ENCODE data around the gene INO80D. TPM values are rescaled to one million over a fixed set of nuclear protein-coding genes. Genes with fewer than 3 reads are reported as not detected.

INO80D gene
- total and polyA plus RNA-seq, 2 of the 13 experiments (the other 11 are each of a cell fraction or from before 2014, with no cell fraction given), result 7.6 to 7.9 TPM

GRCh38 chr2:206077879-206078278 lies 8.1 kb downstream of the INO80D start (continued):
- TF ChIP-seq, protein P1, sequence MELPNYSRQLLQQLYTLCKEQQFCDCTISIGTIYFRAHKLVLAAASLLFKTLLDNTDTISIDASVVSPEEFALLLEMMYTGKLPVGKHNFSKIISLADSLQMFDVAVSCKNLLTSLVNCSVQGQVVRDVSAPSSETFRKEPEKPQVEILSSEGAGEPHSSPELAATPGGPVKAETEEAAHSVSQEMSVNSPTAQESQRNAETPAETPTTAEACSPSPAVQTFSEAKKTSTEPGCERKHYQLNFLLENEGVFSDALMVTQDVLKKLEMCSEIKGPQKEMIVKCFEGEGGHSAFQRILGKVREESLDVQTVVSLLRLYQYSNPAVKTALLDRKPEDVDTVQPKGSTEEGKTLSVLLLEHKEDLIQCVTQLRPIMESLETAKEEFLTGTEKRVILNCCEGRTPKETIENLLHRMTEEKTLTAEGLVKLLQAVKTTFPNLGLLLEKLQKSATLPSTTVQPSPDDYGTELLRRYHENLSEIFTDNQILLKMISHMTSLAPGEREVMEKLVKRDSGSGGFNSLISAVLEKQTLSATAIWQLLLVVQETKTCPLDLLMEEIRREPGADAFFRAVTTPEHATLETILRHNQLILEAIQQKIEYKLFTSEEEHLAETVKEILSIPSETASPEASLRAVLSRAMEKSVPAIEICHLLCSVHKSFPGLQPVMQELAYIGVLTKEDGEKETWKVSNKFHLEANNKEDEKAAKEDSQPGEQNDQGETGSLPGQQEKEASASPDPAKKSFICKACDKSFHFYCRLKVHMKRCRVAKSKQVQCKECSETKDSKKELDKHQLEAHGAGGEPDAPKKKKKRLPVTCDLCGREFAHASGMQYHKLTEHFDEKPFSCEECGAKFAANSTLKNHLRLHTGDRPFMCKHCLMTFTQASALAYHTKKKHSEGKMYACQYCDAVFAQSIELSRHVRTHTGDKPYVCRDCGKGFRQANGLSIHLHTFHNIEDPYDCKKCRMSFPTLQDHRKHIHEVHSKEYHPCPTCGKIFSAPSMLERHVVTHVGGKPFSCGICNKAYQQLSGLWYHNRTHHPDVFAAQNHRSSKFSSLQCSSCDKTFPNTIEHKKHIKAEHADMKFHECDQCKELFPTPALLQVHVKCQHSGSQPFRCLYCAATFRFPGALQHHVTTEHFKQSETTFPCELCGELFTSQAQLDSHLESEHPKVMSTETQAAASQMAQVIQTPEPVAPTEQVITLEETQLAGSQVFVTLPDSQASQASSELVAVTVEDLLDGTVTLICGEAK (IDR thresholded peaks at IDR 0.05), result peak; percentile 41; the same call in 1 of the 2 replicates
- TF ChIP-seq, protein P1 (CRISPR knock-in tag; IDR thresholded peaks at IDR 0.05), result peak; percentile 51; the same call in 1 of the 2 replicates

GRCh38 chr2:206075113-206075512 lies 10.9 kb downstream of the INO80D start:
- H3K9ac ChIP-seq (ENCODE audit: insufficient read depth, low read depth, low read length), result no peak overlapping the region
- peaks cover 2 to 10% of the 10 kb centered on the region in 2 experiments; a peak in 4 of 5 replicates for H3K36me3 ChIP-seq (replicated peaks in 1 of 2; ENCODE audit: control insufficient read depth in 1 of 2, insufficient read depth in 2 of 2, low read length in 2 of 2)
- no peaks in the 10 kb centered on the region for H4K20me1 ChIP-seq (ENCODE audit: insufficient read depth, low read length)
- ATAC-seq (no peak), FAIRE-seq (no peak), DNase-seq (ENCODE audit: low spot score) (no peak)
- intact Hi-C loops (cut with micrococcal nuclease; ENCODE audit: unreplicated experiment) (loop anchor here (5.0 to 10.0 kb wide), 2 partner anchors 42 to 60 kb away; no protein-coding TSS in a partner anchor), in situ Hi-C loops (cut with HindIII; ENCODE audit: extremely low pct_ligation_motif_present, low pct_unique_long_range_greater_than_20kb) (no loop called here)
- no peak for TF ChIP-seq ZNF562 (CRISPR knock-in tag; IDR thresholded peaks at IDR 0.05; ENCODE audit: borderline replicate concordance)
- TF ChIP-seq ZNF781 (CRISPR knock-in tag; IDR thresholded peaks at IDR 0.05; ENCODE audit: borderline replicate concordance, not compliant biosample characterization), result no peak
- TF ChIP-seq SNAPC5 (CRISPR knock-in tag; IDR thresholded peaks at IDR 0.05; ENCODE audit: borderline replicate concordance), result no peak
- no peak for TF ChIP-seq ESRRA (CRISPR knock-in tag; IDR thresholded peaks at IDR 0.05; ENCODE audit: low read depth)
- TF ChIP-seq, protein P2, sequence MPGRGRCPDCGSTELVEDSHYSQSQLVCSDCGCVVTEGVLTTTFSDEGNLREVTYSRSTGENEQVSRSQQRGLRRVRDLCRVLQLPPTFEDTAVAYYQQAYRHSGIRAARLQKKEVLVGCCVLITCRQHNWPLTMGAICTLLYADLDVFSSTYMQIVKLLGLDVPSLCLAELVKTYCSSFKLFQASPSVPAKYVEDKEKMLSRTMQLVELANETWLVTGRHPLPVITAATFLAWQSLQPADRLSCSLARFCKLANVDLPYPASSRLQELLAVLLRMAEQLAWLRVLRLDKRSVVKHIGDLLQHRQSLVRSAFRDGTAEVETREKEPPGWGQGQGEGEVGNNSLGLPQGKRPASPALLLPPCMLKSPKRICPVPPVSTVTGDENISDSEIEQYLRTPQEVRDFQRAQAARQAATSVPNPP (CRISPR knock-in tag; IDR thresholded peaks at IDR 0.05), result no peak
- TF ChIP-seq TFDP2 (CRISPR knock-in tag; IDR thresholded peaks at IDR 0.05), result no peak
- TF ChIP-seq THAP11 (CRISPR knock-in tag; IDR thresholded peaks at IDR 0.05), result no peak
- TF ChIP-seq RFX3 (CRISPR knock-in tag; IDR thresholded peaks at IDR 0.05), result no peak
- TF ChIP-seq FOXC1 (CRISPR knock-in tag; IDR thresholded peaks at IDR 0.05; ENCODE audit: borderline replicate concordance), result no peak
- TF ChIP-seq PAWR (CRISPR knock-in tag; IDR thresholded peaks at IDR 0.05; ENCODE audit: borderline replicate concordance), result no peak
- ChIA-PET POLR2A (interaction anchor here (0.8 kb wide), 1 partner anchor 11 kb away, joined by 3 read pairs; the partner anchor contains the start of gene INO80D), CTCF (ENCODE audit: low intra/inter-chr PET ratio, low total read pairs) (no interaction called here)
- H3K4me3 ChIP-seq (replicated peaks in 1 of 3; ENCODE audit: insufficient read depth in 1 of 3, low read depth in 2 of 3, low read length in 3 of 3), result no peak overlapping the region
- H3K4me1 ChIP-seq (ENCODE audit: insufficient read depth, low read length), result peaks cover 53% of the 10 kb centered on the region
- 91% methylated on average over 1 of the region's 1 CpG for WGBS (ENCODE audit: low lambda C conversion rate)
- no TSS peak for BruUV-seq (replicated peaks)
- peaks cover 82% of the 10 kb centered on the region for H3K79me2 ChIP-seq (ENCODE audit: insufficient read depth, low read length)
- H3K27me3 ChIP-seq (ENCODE audit: control insufficient read depth in 1 of 2, insufficient read depth in 2 of 2, low read length in 2 of 2), result no peaks in the 10 kb centered on the region
- no peak overlapping the region for H3K4me2 ChIP-seq (ENCODE audit: low read depth, low read length)
- no peak overlapping the region for H3K27ac ChIP-seq (ENCODE audit: extremely low read length, insufficient read depth, low read length)
- no peaks in the 10 kb centered on the region for H3K9me3 ChIP-seq (ENCODE audit: low read length)
- H2AFZ ChIP-seq (ENCODE audit: low read length), result no peak overlapping the region

All from HepG2 (cell line).